Mesenchymal stem cell (in vitro differentiated cells and primary cell): ENCODE results near the gene OR52N2.

Source experiments
- DNase-seq: peaks from one replicate; pipeline ENCODE4 v3.0.0-alpha.2; 2013
- H2AFZ ChIP-seq: one replicate; pipeline ENCODE4 v1.6.1; 2013; ENCODE audit warnings: low read depth, mild to moderate bottlenecking, control low read depth, inconsistent platforms, low read length, moderate library complexity
- H2AK5ac ChIP-seq: 2 replicates; pipeline ENCODE4 v1.6.1; 2013; ENCODE audit warnings: low read length, moderate library complexity, mild to moderate bottlenecking, inconsistent platforms; ENCODE audit not compliant: severe bottlenecking
- H2BK120ac ChIP-seq: one replicate; pipeline ENCODE4 v1.6.1; 2013; ENCODE audit warnings: low read depth, mild to moderate bottlenecking, inconsistent platforms, low read length, moderate library complexity
- H2BK12ac ChIP-seq, 2 experiments: one replicate each; pipeline ENCODE4 v1.6.1; 2013; ENCODE audit warnings: inconsistent platforms in 2 of 2, low read length in 2 of 2, mild to moderate bottlenecking in 2 of 2, moderate library complexity in 2 of 2, control low read depth in 1 of 2
- H2BK15ac ChIP-seq: one replicate; pipeline ENCODE4 v1.6.1; 2013; ENCODE audit warnings: mild to moderate bottlenecking, low read depth, inconsistent platforms; ENCODE audit not compliant: poor library complexity, severe bottlenecking
- H2BK5ac ChIP-seq: 2 replicates; pipeline ENCODE4 v1.6.1; 2013; ENCODE audit warnings: low read depth, mild to moderate bottlenecking, low read length, control low read depth, inconsistent platforms; ENCODE audit not compliant: poor library complexity, severe bottlenecking
- H3K14ac ChIP-seq, 2 experiments: one replicate each; pipeline ENCODE4 v1.6.1; 2013; ENCODE audit warnings: inconsistent platforms in 2 of 2, low read length in 2 of 2, control low read depth in 1 of 2, mild to moderate bottlenecking in 1 of 2, moderate library complexity in 1 of 2
- H3K18ac ChIP-seq, 2 experiments: one replicate each; pipeline ENCODE4 v1.6.1; 2013; ENCODE audit warnings: inconsistent platforms in 2 of 2, low read length in 2 of 2, control low read depth in 1 of 2, low read depth in 1 of 2, mild to moderate bottlenecking in 1 of 2
- H3K23ac ChIP-seq, 2 experiments: one replicate each; pipeline ENCODE4 v1.6.1; 2013; ENCODE audit warnings: inconsistent platforms in 2 of 2, low read length in 2 of 2, mild to moderate bottlenecking in 2 of 2, moderate library complexity in 2 of 2, control low read depth in 1 of 2
- H3K27ac ChIP-seq: 2 replicates; pipeline ENCODE4 v1.5.1; 2013; ENCODE audit warnings: mild to moderate bottlenecking, moderate library complexity, low read length, control low read depth, inconsistent platforms; ENCODE audit not compliant: poor library complexity, severe bottlenecking
- H3K27me3 ChIP-seq, 2 experiments: 2 replicates each; pipeline versions ENCODE4 v1.6.1 to v1.7.0; 2013; ENCODE audit warnings: low read length in 2 of 2, mild to moderate bottlenecking in 2 of 2, moderate library complexity in 2 of 2, control low read depth in 1 of 2, inconsistent platforms in 1 of 2; ENCODE audit not compliant: control insufficient read depth in 1 of 2, insufficient read depth in 1 of 2
- H3K36me3 ChIP-seq, 2 experiments: 2 replicates each; pipeline versions ENCODE4 v1.6.1 to v1.7.0; 2013; ENCODE audit warnings: low read length in 2 of 2, control low read depth in 1 of 2, inconsistent platforms in 1 of 2, low read depth in 1 of 2, mild to moderate bottlenecking in 1 of 2; ENCODE audit not compliant: insufficient read depth in 2 of 2, control insufficient read depth in 1 of 2
- H3K4ac ChIP-seq, 2 experiments: one replicate each; pipeline ENCODE4 v1.6.1; 2013; ENCODE audit warnings: inconsistent platforms in 2 of 2, low read length in 2 of 2, mild to moderate bottlenecking in 2 of 2, moderate library complexity in 2 of 2, control low read depth in 1 of 2, low read depth in 1 of 2
- H3K4me1 ChIP-seq: 2 replicates; pipeline ENCODE4 v1.6.1; 2013; ENCODE audit warnings: low read depth, low read length, control low read depth; ENCODE audit not compliant: control insufficient read depth, insufficient read depth
- H3K4me2 ChIP-seq: 2 replicates; pipeline ENCODE4 v1.6.1; 2013; ENCODE audit warnings: low read length, mild to moderate bottlenecking, inconsistent platforms; ENCODE audit not compliant: poor library complexity, severe bottlenecking
- H3K4me3 ChIP-seq, 2 experiments: 2 replicates each; pipeline versions ENCODE4 v1.5.1 to v1.7.0; 2013; ENCODE audit warnings: low read length in 2 of 2, mild to moderate bottlenecking in 2 of 2, control low read depth in 1 of 2, low read depth in 1 of 2; ENCODE audit not compliant: insufficient read depth in 1 of 2
- H3K79me1 ChIP-seq: replicated peaks from 2 replicates; pipeline ENCODE4 v1.6.1; 2013; ENCODE audit warnings: mild to moderate bottlenecking, control low read depth, low read length, inconsistent platforms; ENCODE audit not compliant: poor library complexity, severe bottlenecking
- H3K9ac ChIP-seq: 2 replicates; pipeline ENCODE4 v1.7.0; 2013; ENCODE audit warnings: mild to moderate bottlenecking, low read length, moderate library complexity
- H3K9me3 ChIP-seq: 2 replicates; pipeline ENCODE4 v1.7.0; 2013; ENCODE audit warnings: mild to moderate bottlenecking, low read length; ENCODE audit not compliant: control insufficient read depth
- H4K8ac ChIP-seq: one replicate; pipeline ENCODE4 v1.6.1; 2013; ENCODE audit warnings: inconsistent platforms, mild to moderate bottlenecking, low read length, moderate library complexity
- H4K91ac ChIP-seq: one replicate; pipeline ENCODE4 v1.6.1; 2013; ENCODE audit warnings: mild to moderate bottlenecking, low read length, inconsistent platforms
- WGBS: methylation state at CpG from one replicate; pipeline ENCODE4 v1.1.7; 2013; ENCODE audit warnings: mixed read lengths; 5-methylcytosine and 5-hydroxymethylcytosine counted together

The OR52N2 gene

DNA sequence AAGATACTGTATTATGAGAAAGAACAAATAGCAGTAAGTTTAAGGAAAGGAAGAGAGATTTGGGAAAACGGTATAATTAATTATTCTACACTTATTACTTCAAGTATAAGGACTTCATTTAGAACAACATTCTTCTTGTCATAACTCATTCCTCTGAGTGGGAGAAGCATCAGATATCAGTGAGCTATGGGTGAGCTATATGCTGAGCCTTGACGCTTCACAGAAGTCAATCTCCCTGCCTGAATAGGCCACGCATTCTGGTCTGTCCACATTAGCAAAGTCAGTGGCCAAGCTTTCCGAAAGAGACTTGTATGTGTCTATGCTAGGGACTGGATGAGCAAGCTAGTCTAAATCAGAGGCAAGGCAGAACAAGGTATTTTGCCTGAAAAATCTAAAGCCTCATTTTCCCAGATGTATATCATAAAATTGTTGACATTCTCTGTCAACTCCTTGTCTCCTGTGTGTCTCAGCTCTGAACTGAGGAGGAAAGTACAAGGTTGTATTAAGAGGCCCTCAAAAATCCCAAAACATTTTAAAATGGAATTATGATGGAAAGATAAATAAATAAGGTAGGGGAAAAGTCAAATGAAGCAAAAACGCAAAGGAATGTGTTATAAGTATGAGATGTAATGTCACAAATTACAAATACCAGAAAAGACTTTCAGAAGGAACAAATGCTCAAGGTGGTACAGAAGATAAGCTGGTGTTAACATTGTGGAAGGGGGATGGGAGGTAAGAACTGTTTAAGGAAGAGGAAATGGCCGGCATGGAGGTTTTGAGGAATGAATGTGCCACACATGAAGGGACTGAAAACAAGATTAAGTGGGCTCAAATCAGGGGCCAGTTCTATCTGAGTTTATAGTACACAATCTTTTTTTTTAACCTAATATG, 1.4 kb downstream of the OR52N2 start:
- Histone ChIP-seq H3K4me1 (peaks cover 3% of the 10 kb centered on the region), H3K14ac (no peak overlapping the region), H4K8ac (no peak overlapping the region), H3K9ac (no peak overlapping the region), H3K79me1 (no peaks in the 10 kb centered on the region), H3K4me2 (no peak overlapping the region), H2AK5ac (no peak overlapping the region), H3K27me3 (peaks cover 4 to 12% of the 10 kb centered on the region in 2 experiments), H3K23ac (no peak overlapping the region), H3K4me3 (no peak overlapping the region), H2BK12ac (no peak overlapping the region), H3K36me3 (no peaks in the 10 kb centered on the region), H3K9me3 (no peaks in the 10 kb centered on the region), H2BK120ac (no peak overlapping the region), H2AFZ (no peak overlapping the region), H3K27ac (no peak overlapping the region), H2BK5ac (no peak overlapping the region), H3K18ac (no peak overlapping the region), H2BK15ac (no peak overlapping the region), H3K4ac (no peak overlapping the region), H4K91ac (no peak overlapping the region)
- DNase-seq = no peak
- 81% methylated on average over 4 of the region's 6 CpGs for WGBS

- 95% methylated on average over 2 of the region's 4 CpGs for WGBS
Measured at GRCh38 chr11:5815534-5815933, 6.8 kb downstream of the OR52N2 start.

GRCh38 chr11:5818245-5818886, 9.6 kb downstream of the OR52N2 start:
- no peak overlapping the region for H3K18ac ChIP-seq
- no peak overlapping the region for H3K9ac ChIP-seq
- H3K4me1 ChIP-seq = no peaks in the 10 kb centered on the region
- no peaks in the 10 kb centered on the region for H3K27me3 ChIP-seq
- H3K9me3 ChIP-seq = no peaks in the 10 kb centered on the region
- no peak overlapping the region for H3K14ac ChIP-seq
- no peak overlapping the region for H3K4me3 ChIP-seq
- H3K23ac ChIP-seq = no peak overlapping the region
- no peak overlapping the region for H2BK15ac ChIP-seq
- H3K4me2 ChIP-seq = no peak overlapping the region
- no peak overlapping the region for H2AK5ac ChIP-seq
- no peaks in the 10 kb centered on the region for H3K79me1 ChIP-seq
- H2BK120ac ChIP-seq = no peak overlapping the region
- DNase-seq = peak; percentile 17
- no peak overlapping the region for H2BK5ac ChIP-seq
- no peak overlapping the region for H2AFZ ChIP-seq
- no peak overlapping the region for H2BK12ac ChIP-seq
- no CpG with 5 or more reads among the region's 1 CpG for WGBS
- H3K36me3 ChIP-seq = no peaks in the 10 kb centered on the region
- H4K91ac ChIP-seq = no peak overlapping the region
- H3K27ac ChIP-seq = no peak overlapping the region
- no peak overlapping the region for H3K4ac ChIP-seq
- H4K8ac ChIP-seq = no peak overlapping the region

More at GRCh38 chr11:5815534-5815933, 6.8 kb downstream of the OR52N2 start:
- DNase-seq = no peak
- no peaks in the 10 kb centered on the region for H3K79me1 ChIP-seq
- H2BK5ac ChIP-seq = no peak overlapping the region
- H3K23ac ChIP-seq = no peak overlapping the region
- no peak overlapping the region for H2AK5ac ChIP-seq
- no peak overlapping the region for H3K14ac ChIP-seq
- H2BK120ac ChIP-seq = no peak overlapping the region
- H3K4ac ChIP-seq = no peak overlapping the region
- H4K8ac ChIP-seq = no peak overlapping the region
- no peak overlapping the region for H3K4me3 ChIP-seq
- no peak overlapping the region for H2BK12ac ChIP-seq
- no peaks in the 10 kb centered on the region for H3K36me3 ChIP-seq
- H3K4me2 ChIP-seq = no peak overlapping the region
- no peaks in the 10 kb centered on the region for H3K9me3 ChIP-seq
- no peak overlapping the region for H3K18ac ChIP-seq
- no peak overlapping the region for H2AFZ ChIP-seq
- no peak overlapping the region for H4K91ac ChIP-seq
- no peak overlapping the region for H3K27ac ChIP-seq
- H2BK15ac ChIP-seq = no peak overlapping the region
- H3K27me3 ChIP-seq = no peaks in the 10 kb centered on the region
- H3K9ac ChIP-seq = no peak overlapping the region
- no peaks in the 10 kb centered on the region for H3K4me1 ChIP-seq

DNA sequence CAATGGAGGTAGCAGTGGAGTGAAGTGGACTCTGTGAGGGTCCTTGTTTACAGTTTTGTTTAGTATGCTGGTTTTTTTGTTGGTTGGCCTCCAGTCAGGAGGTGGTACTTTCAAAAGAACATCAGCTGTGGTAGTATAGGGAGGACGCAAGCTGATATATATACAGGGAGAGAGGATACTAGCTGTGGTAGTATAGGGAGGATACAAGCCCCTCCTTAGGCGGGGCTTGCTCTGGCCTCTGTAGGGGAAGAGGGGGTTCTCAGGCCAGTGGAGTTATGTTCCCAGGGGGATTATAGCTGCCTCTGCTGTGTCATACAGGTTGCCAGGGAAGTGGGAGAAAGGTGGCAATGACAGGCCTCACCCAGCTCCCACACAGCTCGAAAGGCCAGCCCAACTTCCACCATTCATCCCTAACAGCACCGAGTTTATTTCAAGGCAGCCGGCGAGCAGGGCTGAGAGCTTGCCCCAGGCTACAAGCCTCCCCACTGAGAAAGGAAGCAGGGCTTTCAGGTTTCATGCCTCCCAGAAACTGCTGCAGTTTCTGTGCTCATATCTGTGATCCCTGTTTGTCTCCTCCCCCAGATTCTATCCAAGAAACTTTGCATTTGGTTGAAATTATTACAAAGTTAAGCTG, 22.6 kb downstream of the OR52N2 start:
- Histone ChIP-seq H3K14ac (no peak overlapping the region), H3K27me3 (no peaks in the 10 kb centered on the region), H3K4me1 (no peaks in the 10 kb centered on the region), H2BK120ac (no peak overlapping the region), H3K23ac (no peak overlapping the region), H3K18ac (no peak overlapping the region), H2BK12ac (no peak overlapping the region), H3K9ac (no peak overlapping the region), H4K91ac (no peak overlapping the region), H2AFZ (no peak overlapping the region), H2BK15ac (no peak overlapping the region), H3K79me1 (no peaks in the 10 kb centered on the region), H3K27ac (no peak overlapping the region), H3K36me3 (no peaks in the 10 kb centered on the region), H3K4me2 (no peak overlapping the region), H3K9me3 (no peaks in the 10 kb centered on the region), H3K4me3 (no peak overlapping the region), H2AK5ac (no peak overlapping the region), H2BK5ac (no peak overlapping the region), H4K8ac (no peak overlapping the region), H3K4ac (no peak overlapping the region)
- 48% methylated on average over 5 of the region's 6 CpGs for WGBS
- DNase-seq = no peak
